BE2C (cell line): Measurements from ENCODE around the gene DTNB.

Source experiments
- DNase-seq: peaks from one replicate; pipeline ENCODE4 v3.0.0-alpha.2; 2020
- H3K27me3 ChIP-seq: fragments of 250-450 bp; sonication (Bioruptor Pico); 2 replicates; pipeline ENCODE4 v1.5.1; 2020; ENCODE audit warnings: mild to moderate bottlenecking
- H3K36me3 ChIP-seq: fragments of 250-450 bp; sonication (Bioruptor Pico); 2 replicates; pipeline ENCODE4 v1.5.1; 2020; ENCODE audit warnings: mild to moderate bottlenecking
- H3K4me1 ChIP-seq: fragments of 250-450 bp; sonication (Bioruptor Pico); 2 replicates; pipeline ENCODE4 v1.5.1; 2020
- H3K4me3 ChIP-seq: 2 replicates; pipeline ENCODE4 v1.5.1; 2011; ENCODE audit warnings: low read depth, low read length
- H3K9me3 ChIP-seq: fragments of 250-450 bp; sonication (Bioruptor Pico); 2 replicates; pipeline ENCODE4 v1.5.1; 2020
- TF ChIP-seq, protein P1 (sequence below): IDR thresholded peaks from 2 replicates; pipeline ENCODE4 v1.5.1; 2012; ENCODE audit warnings: mild to moderate bottlenecking, low read depth, low read length

Gene DTNB

DNA sequence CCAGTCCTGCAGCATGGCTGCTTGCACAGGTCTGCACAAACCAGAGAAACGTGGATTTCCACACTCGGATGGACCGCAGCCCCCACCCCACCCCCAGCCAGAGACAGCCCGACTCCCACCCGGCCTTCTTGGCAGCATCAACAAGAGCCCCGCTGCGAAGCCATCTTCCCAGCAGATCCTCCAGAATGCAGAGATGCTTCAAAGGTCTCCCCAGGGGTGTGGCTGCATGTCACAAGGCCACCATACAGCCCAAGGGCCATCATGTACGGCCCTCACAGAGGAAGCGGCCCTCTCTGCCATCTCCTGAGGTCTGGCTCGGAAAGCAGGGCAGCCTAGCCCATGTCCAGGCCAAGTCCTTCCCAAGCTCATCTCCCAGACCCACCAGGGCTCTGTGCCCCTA, 343.1 kb downstream of the DTNB start:
- H3K9me3 ChIP-seq: no peaks in the 10 kb centered on the region
- DNase-seq: no peak
- H3K36me3 ChIP-seq: peaks cover 10% of the 10 kb centered on the region
- no peak overlapping the region for H3K4me3 ChIP-seq
- H3K27me3 ChIP-seq: no peaks in the 10 kb centered on the region
- H3K4me1 ChIP-seq: no peaks in the 10 kb centered on the region; the same call in 1 of the 2 replicates
- TF ChIP-seq, protein P1, sequence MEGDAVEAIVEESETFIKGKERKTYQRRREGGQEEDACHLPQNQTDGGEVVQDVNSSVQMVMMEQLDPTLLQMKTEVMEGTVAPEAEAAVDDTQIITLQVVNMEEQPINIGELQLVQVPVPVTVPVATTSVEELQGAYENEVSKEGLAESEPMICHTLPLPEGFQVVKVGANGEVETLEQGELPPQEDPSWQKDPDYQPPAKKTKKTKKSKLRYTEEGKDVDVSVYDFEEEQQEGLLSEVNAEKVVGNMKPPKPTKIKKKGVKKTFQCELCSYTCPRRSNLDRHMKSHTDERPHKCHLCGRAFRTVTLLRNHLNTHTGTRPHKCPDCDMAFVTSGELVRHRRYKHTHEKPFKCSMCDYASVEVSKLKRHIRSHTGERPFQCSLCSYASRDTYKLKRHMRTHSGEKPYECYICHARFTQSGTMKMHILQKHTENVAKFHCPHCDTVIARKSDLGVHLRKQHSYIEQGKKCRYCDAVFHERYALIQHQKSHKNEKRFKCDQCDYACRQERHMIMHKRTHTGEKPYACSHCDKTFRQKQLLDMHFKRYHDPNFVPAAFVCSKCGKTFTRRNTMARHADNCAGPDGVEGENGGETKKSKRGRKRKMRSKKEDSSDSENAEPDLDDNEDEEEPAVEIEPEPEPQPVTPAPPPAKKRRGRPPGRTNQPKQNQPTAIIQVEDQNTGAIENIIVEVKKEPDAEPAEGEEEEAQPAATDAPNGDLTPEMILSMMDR: no peak

DNA sequence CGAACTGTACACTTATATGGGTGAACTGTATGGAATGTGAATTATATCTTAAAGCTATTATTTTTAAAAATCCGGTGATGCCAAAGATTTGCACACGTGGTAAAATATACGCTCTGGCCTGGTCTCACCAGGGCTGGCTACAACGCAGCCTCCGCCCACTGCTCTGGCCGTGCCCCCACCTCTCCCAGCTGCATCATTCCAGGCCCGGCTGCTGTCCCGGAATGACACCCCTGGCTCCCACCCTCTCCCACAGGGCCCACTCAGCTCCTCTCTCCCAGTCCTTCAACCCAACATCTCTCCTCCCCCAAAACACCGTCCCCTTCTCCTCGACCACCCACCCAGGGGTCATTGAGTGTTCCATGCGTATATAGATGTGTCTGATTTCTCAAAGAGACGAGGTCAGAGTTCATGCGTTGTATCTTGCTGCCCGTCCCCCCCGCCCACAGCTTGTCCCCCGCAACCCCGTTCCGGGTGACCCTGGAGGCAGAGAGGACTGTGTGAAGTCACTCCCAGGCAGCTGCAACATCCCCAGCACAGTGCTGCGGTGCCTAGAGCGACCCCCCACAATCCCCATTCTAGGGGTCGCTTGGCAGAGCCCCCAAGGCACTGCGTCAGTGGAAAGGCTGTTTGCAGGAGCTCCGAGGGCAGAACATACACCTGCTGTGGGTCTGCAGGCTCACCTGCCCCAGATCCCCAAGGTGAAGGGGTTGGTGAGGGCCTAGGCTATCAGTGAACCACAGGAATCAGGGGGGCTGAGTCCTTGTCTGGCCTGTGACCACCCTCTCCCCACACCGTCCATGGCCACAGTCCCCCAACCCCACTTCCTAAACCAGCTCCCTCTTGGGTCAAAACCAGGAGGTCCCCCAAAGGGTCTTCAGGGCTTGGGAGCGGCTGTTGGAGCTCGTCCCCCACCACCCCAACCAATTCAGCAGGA, 345.0 kb downstream of the DTNB start:
- TF ChIP-seq, protein P1: no peak
- no peak overlapping the region for H3K4me3 ChIP-seq

More for the DNA sequence above, 345.0 kb downstream of the DTNB start:
- H3K27me3 ChIP-seq: no peaks in the 10 kb centered on the region
- DNase-seq: no peak
- H3K4me1 ChIP-seq: no peaks in the 10 kb centered on the region
- H3K9me3 ChIP-seq: no peaks in the 10 kb centered on the region
- H3K36me3 ChIP-seq: peaks cover 10% of the 10 kb centered on the region
